Sigmoid colon (tissue), 4 donors: ENCODE measurements around the gene MRTFA.

ENCODE experiments used
- EP300 ChIP-seq, 4 donors: sonication (generic); formaldehyde crosslinking; IDR thresholded peaks; one replicate each; pipeline ENCODE4 v1.6.1; 2017; ENCODE audit warnings: antibody characterized with exemption in 4 of 4
- POLR2A ChIP-seq, 2 donors: fragments of 450-650 bp; IDR thresholded peaks; one replicate each; pipeline ENCODE4 v1.6.1; 2016; ENCODE audit warnings: antibody characterized with exemption in 2 of 2, mild to moderate bottlenecking in 2 of 2, moderate library complexity in 2 of 2
- TF ChIP-seq, protein P1 (sequence below), 4 experiments: fragments of 450-650 bp in 3 of 4; fragments of 200-600 bp in 1 of 4; IDR thresholded peaks; one replicate each; pipeline ENCODE4 v1.5.1; 2016 to 2019; ENCODE audit warnings: antibody characterized with exemption in 4 of 4, mild to moderate bottlenecking in 3 of 4, moderate library complexity in 2 of 4

DNA sequence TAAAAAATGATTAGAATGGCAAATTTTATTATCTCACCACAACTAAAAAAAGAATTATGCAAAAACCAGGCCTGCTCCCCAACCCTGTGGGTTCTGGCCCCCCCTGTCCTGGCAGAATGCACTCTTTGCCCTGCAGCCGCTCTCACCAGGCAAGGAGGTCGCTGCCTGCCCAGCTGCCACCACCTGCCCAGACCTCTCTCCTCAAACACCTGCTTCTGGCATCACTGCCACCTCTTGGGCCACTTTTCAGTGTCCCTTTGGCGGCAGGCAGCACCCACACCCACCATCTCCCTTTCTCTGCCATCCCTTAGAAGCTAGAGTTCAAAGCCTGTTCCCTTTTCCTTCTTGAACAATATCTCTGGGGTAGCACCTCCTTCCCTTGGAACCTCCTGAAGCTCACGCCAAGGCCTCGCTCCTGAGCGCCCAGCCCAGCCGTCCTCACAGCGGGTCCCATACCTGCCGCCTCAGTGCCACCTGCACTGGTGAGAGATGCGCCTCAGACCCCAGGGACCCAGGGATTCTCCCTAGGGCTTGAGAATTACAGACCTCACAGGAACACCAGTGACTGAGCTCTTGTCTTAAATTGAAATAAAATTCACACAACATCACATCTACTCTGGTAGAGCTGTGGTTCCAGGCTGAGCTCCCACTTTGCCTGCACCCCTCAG lies 221.5 kb downstream of the MRTFA start:
- no peak for TF ChIP-seq EP300 (IDR thresholded peaks at IDR 0.05)
- no peak for TF ChIP-seq POLR2A (IDR thresholded peaks at IDR 0.05)
- TF ChIP-seq, protein P1, sequence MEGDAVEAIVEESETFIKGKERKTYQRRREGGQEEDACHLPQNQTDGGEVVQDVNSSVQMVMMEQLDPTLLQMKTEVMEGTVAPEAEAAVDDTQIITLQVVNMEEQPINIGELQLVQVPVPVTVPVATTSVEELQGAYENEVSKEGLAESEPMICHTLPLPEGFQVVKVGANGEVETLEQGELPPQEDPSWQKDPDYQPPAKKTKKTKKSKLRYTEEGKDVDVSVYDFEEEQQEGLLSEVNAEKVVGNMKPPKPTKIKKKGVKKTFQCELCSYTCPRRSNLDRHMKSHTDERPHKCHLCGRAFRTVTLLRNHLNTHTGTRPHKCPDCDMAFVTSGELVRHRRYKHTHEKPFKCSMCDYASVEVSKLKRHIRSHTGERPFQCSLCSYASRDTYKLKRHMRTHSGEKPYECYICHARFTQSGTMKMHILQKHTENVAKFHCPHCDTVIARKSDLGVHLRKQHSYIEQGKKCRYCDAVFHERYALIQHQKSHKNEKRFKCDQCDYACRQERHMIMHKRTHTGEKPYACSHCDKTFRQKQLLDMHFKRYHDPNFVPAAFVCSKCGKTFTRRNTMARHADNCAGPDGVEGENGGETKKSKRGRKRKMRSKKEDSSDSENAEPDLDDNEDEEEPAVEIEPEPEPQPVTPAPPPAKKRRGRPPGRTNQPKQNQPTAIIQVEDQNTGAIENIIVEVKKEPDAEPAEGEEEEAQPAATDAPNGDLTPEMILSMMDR (IDR thresholded peaks at IDR 0.05) = no peak
